K562 (cell line): ENCODE results near the gene PIK3R1. TPM values are rescaled to one million over a fixed set of nuclear protein-coding genes. Genes with fewer than 3 reads are reported as not detected.

Experiments used
- ATAC-seq: fragments of 200-7000 bp; cut with Tn5 transposase; 3 replicates; pipeline ENCODE4 v1.9.1; 2020; ENCODE audit warnings: moderate library complexity
- BruUV-seq: library from RNA; stranded (reverse); fragments of 400-500 nt; replicated peaks from 2 replicates; lab custom pipeline; 2021; lab: Mats Ljungman, UMichigan
- CTCF ChIA-PET: fragments of 300-600 bp; formaldehyde crosslinking; extraction: SDS; loops from one replicate; lab custom pipeline; 2021; ENCODE audit warnings: low intra/inter-chr PET ratio; lab: Yijun Ruan, JAX
- POLR2A ChIA-PET: fragments of 300-600, 350-650 bp; sonication (Branson Sonifier 250); formaldehyde crosslinking; extraction: SDS; loops from one replicate; lab custom pipeline; 2021; ENCODE audit warnings: antibody characterized with exemption, inconsistent platforms; lab: Yijun Ruan, JAX
- DNase-seq, 4 experiments: peaks; one replicate each; pipeline versions ENCODE4 v3.0.0 to v3.0.0-alpha.2; 2011 to 2018; ENCODE audit warnings: low spot score in 3 of 4, mixed read lengths in 3 of 4; ENCODE audit errors: extremely low read depth in 1 of 4
- FAIRE-seq: peaks from 2 replicates; lab custom pipeline; 2011; peaks lifted over from hg19 to GRCh38; lab: Jason Lieb, UNC
- H2AFZ ChIP-seq: 2 replicates; pipeline ENCODE4 v1.6.0; 2011; ENCODE audit warnings: low read depth, low read length, control low read depth, inconsistent platforms
- H3K27ac ChIP-seq: fragments of 200-600 bp; 3 replicates; pipeline ENCODE4 v1.8.0; 2011; ENCODE audit warnings: low read depth, mild to moderate bottlenecking, control low read depth, inconsistent platforms, low read length, moderate library complexity, mixed read lengths; ENCODE audit errors: extremely low read depth
- H3K27me3 ChIP-seq, 2 experiments: fragments of 300-600 bp in 1 of 2; 2 replicates in 1 of 2; 3 replicates in 1 of 2; pipeline versions ENCODE4 v1.6.0 to v1.8.0; 2011; ENCODE audit warnings: inconsistent platforms in 2 of 2, low read length in 2 of 2, mild to moderate bottlenecking in 1 of 2, mixed read lengths in 1 of 2, moderate library complexity in 1 of 2; ENCODE audit not compliant: control insufficient read depth in 2 of 2, insufficient read depth in 2 of 2
- H3K36me3 ChIP-seq: fragments of 300-600 bp; 3 replicates; pipeline ENCODE4 v1.8.0; 2011; ENCODE audit warnings: mild to moderate bottlenecking, low read length, inconsistent platforms; ENCODE audit not compliant: control insufficient read depth, insufficient read depth
- H3K4me1 ChIP-seq, 2 experiments: fragments of 200-600 bp in 1 of 2; replicated peaks in 1 of 2; 2 replicates in 1 of 2; 3 replicates in 1 of 2; pipeline versions ENCODE4 v1.5.1 to v1.8.0; 2011; ENCODE audit warnings: inconsistent platforms in 2 of 2, low read length in 2 of 2, mild to moderate bottlenecking in 1 of 2, mixed read lengths in 1 of 2, moderate library complexity in 1 of 2; ENCODE audit not compliant: control insufficient read depth in 2 of 2, insufficient read depth in 2 of 2
- H3K4me2 ChIP-seq: 2 replicates; pipeline ENCODE4 v1.6.1; 2011; ENCODE audit warnings: low read length, control low read depth, inconsistent platforms, mixed read lengths; ENCODE audit not compliant: insufficient read depth
- H3K4me3 ChIP-seq: fragments of 200-600 bp; sonication (generic), shearing (Covaris generic); 2 replicates; pipeline ENCODE4 v1.5.1; 2016; ENCODE audit warnings: control low read depth, inconsistent platforms
- H3K79me2 ChIP-seq: fragments of 200-600 bp; 3 replicates; pipeline ENCODE4 v1.8.0; 2011; ENCODE audit warnings: low read length, inconsistent platforms; ENCODE audit not compliant: control insufficient read depth, insufficient read depth
- H3K9ac ChIP-seq, 2 experiments: 2 replicates each; pipeline versions ENCODE4 v1.6.0 to v1.6.1; 2011; ENCODE audit warnings: low read depth in 2 of 2, low read length in 2 of 2, control low read depth in 1 of 2, inconsistent platforms in 1 of 2, mild to moderate bottlenecking in 1 of 2, mixed read lengths in 1 of 2; ENCODE audit not compliant: insufficient read depth in 1 of 2
- H3K9me1 ChIP-seq: one replicate; pipeline ENCODE4 v1.6.0; 2011; ENCODE audit warnings: inconsistent platforms, mild to moderate bottlenecking, low read length, moderate library complexity; ENCODE audit not compliant: control insufficient read depth, insufficient read depth
- H3K9me3 ChIP-seq: replicated peaks from 2 replicates; pipeline ENCODE4 v1.5.1; 2011; ENCODE audit warnings: low read depth, low read length, inconsistent platforms; ENCODE audit not compliant: control insufficient read depth, insufficient read depth
- H4K20me1 ChIP-seq: replicated peaks from 2 replicates; pipeline ENCODE4 v1.6.1; 2011; ENCODE audit warnings: low read length, inconsistent platforms, mixed read lengths; ENCODE audit not compliant: control insufficient read depth, insufficient read depth
- ADNP ChIP-seq: fragments of 200-800 bp; sonication (Bioruptor generic); IDR thresholded peaks from 2 replicates; pipeline ENCODE4 v1.6.1; 2016; ENCODE audit warnings: missing genetic modification characterization, missing compliant biosample characterization
- ELF1 ChIP-seq: fragments of 200-800 bp; sonication (Bioruptor generic); IDR thresholded peaks from 2 replicates; pipeline ENCODE4 v1.6.1; 2016; ENCODE audit warnings: missing genetic modification characterization, missing compliant biosample characterization
- EP400 ChIP-seq: fragments of 450-650 bp; IDR thresholded peaks from 2 replicates; pipeline ENCODE4 v1.6.1; 2017; ENCODE audit warnings: antibody characterized with exemption, mild to moderate bottlenecking, moderate library complexity
- MAFK ChIP-seq: IDR thresholded peaks from 2 replicates; pipeline ENCODE4 v1.6.1; 2011; ENCODE audit warnings: low read length, improper control_type of control experiment
- RBM39 ChIP-seq: fragments of 200-400 bp; formaldehyde crosslinking; optimal IDR thresholded peaks from 2 replicates; pipeline ENCODE3; 2018; ENCODE audit warnings: low read depth, low read length
- SRSF3 ChIP-seq: fragments of 200-400 bp; formaldehyde crosslinking; IDR thresholded peaks from 2 replicates; pipeline ENCODE4 v1.6.1; 2016; ENCODE audit warnings: mild to moderate bottlenecking, low read length, moderate library complexity; ENCODE audit not compliant: insufficient read depth
- TAL1 ChIP-seq: fragments of 450-650 bp; IDR thresholded peaks from 2 replicates; pipeline ENCODE4 v1.6.1; 2016; ENCODE audit warnings: mild to moderate bottlenecking
- TFAM ChIP-seq: fragments of 250-450 bp; sonication (Bioruptor Pico); conservative IDR thresholded peaks from 2 replicates; pipeline ENCODE4 v1.5.0; 2021; ENCODE audit warnings: mild to moderate bottlenecking, moderate library complexity
- ZNF146 ChIP-seq: IDR thresholded peaks from one replicate; pipeline ENCODE4 v1.6.1; 2018; ENCODE audit warnings: missing compliant biosample characterization; ENCODE audit not compliant: unreplicated experiment
- ZNF507 ChIP-seq: conservative IDR thresholded peaks from 2 replicates; pipeline ENCODE4 v1.6.1; 2017; ENCODE audit warnings: missing genetic modification characterization, missing compliant biosample characterization
- WGBS: fragments of 100-300 bp; shearing (Covaris generic); methylation state at CpG from one replicate; pipeline ENCODE4 v1.1.6; 2016; ENCODE audit warnings: low coverage, mixed read lengths; ENCODE audit not compliant: insufficient coverage; ENCODE audit errors: missing lambda C conversion rate; 5-methylcytosine and 5-hydroxymethylcytosine counted together
- in situ Hi-C: fragments of 300-500 bp; cut with MboI; formaldehyde crosslinking; loops from 4 replicates; pipeline ENCODE4 v1.15.0; 2018; ENCODE audit warnings: inconsistent platforms, mixed read lengths
- intact Hi-C: fragments of 100-400 bp; cut with micrococcal nuclease; formaldehyde crosslinking; loops from 2 replicates; pipeline ENCODE4 v1.14.2; 2022
- polyA plus RNA-seq, 8 experiments: library from polyadenylated mRNA; depleted of rRNA in 4 of 8; stranded (reverse) in 5 of 8; unstranded in 3 of 8; fragments of >200 nt; fragmentation: Nextera tagmentation in 2 of 8; fragmentation: Illumina TruSeq in 1 of 8; extraction: Ambion mirVana in 2 of 8; extraction: Trizol in 1 of 8; gene quantifications; 2 replicates each; pipeline versions ENCODE4 v1.2.1 to v1.2.3, GENCODE V29; 2011 to 2014; ENCODE audit warnings: inconsistent platforms in 1 of 8, missing spikeins in 1 of 8
- total RNA-seq, 7 experiments: library from RNA; depleted of rRNA in 6 of 7; stranded (reverse); fragments of >200 nt in 6 of 7; fragmentation: Illumina TruSeq in 2 of 7; extraction: Trizol in 2 of 7; gene quantifications; 2 replicates each; pipeline versions ENCODE4 v1.2.1 to v1.2.3, GENCODE V29; 2011 to 2021; ENCODE audit warnings: low replicate concordance in 1 of 7
- TF ChIP-seq, protein P1 (sequence below), 2 experiments: fragments of 450-650 bp in 1 of 2; sonication (generic) in 1 of 2; formaldehyde crosslinking in 1 of 2; IDR thresholded peaks; 2 replicates each; pipeline versions ENCODE4 v1.7.1 to v1.9.0; 2016 to 2022; ENCODE audit warnings: inconsistent platforms in 1 of 2, mild to moderate bottlenecking in 1 of 2, missing genetic modification reagents in 1 of 2
- TF ChIP-seq, protein P2 (sequence below): IDR thresholded peaks from 2 replicates; pipeline ENCODE4 v1.6.1; 2012; ENCODE audit warnings: low read depth, low read length, improper control_type of control experiment, borderline replicate concordance

The PIK3R1 gene
- total and polyA plus RNA-seq, 9 of the 15 experiments (the other 6 are each of a cell fraction or from before 2014, with no cell fraction given): 1.1 to 9.7 (median 4.8) TPM

DNA sequence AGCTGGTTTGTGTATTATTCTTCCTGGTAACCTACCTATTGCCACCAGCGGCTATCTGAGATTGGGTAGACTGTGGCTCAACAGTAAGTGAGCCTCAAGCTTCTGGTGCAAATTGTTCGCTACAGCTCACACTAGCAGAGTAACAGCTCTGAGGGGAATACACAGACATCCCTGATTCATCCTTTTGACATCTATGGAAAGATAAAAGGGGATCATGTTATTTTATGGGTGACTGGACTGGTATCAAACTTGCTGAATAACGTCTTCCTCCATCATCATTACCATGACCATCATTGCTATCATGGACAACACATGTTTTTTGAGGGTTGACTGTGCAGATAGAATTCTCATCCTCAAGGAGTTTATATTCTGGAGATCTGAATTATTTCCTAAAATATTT, 129.6 kb downstream of the PIK3R1 start:
- H3K4me2 ChIP-seq: peak overlapping the region; percentile 51; the same call in 1 of the 2 replicates
- H3K79me2 ChIP-seq: no peaks in the 10 kb centered on the region
- no TSS peak for BruUV-seq
- no peaks in the 10 kb centered on the region for H4K20me1 ChIP-seq
- intact Hi-C loops: no loop called here
- no peaks in the 10 kb centered on the region for H3K36me3 ChIP-seq
- no peak for FAIRE-seq
- POLR2A ChIA-PET: interaction anchor here (1.0 kb wide), 1 partner anchor 15 kb away, joined by 4 read pairs; no protein-coding TSS in a partner anchor
- WGBS: 32% methylated on average over 3 of the region's 3 CpGs
- H3K27me3 ChIP-seq: no peaks in the 10 kb centered on the region; a peak in 1 of 5 replicates
- peak overlapping the region; percentile 34; the same call in 1 of the 2 replicates for H2AFZ ChIP-seq
- H3K27ac ChIP-seq: peak overlapping the region; percentile 54
- in situ Hi-C loops: no loop called here
- H3K9me3 ChIP-seq: no peaks in the 10 kb centered on the region; the same call in none of the 2 replicates
- CTCF ChIA-PET: no interaction called here
- DNase-seq: peak in 2 of 4 experiments; percentile 25 to 27
- H3K9me1 ChIP-seq: no peaks in the 10 kb centered on the region
- peaks cover 10 to 32% of the 10 kb centered on the region in 2 experiments; a peak in 4 of 5 replicates for H3K4me1 ChIP-seq
- no peak overlapping the region for H3K9ac ChIP-seq
- ATAC-seq: peak; percentile 9; the same call in 2 of the 3 replicates
- no peak overlapping the region for H3K4me3 ChIP-seq
- TF ChIP-seq MAFK: peak; percentile 6; the same call in 1 of the 2 replicates
- 0 out of 2 replicates have a peak, but pooled peaks have one; percentile 30 for TF ChIP-seq ADNP (tag)
- no peak for TF ChIP-seq TAL1
- TF ChIP-seq TFAM: no peak
- TF ChIP-seq, protein P1, sequence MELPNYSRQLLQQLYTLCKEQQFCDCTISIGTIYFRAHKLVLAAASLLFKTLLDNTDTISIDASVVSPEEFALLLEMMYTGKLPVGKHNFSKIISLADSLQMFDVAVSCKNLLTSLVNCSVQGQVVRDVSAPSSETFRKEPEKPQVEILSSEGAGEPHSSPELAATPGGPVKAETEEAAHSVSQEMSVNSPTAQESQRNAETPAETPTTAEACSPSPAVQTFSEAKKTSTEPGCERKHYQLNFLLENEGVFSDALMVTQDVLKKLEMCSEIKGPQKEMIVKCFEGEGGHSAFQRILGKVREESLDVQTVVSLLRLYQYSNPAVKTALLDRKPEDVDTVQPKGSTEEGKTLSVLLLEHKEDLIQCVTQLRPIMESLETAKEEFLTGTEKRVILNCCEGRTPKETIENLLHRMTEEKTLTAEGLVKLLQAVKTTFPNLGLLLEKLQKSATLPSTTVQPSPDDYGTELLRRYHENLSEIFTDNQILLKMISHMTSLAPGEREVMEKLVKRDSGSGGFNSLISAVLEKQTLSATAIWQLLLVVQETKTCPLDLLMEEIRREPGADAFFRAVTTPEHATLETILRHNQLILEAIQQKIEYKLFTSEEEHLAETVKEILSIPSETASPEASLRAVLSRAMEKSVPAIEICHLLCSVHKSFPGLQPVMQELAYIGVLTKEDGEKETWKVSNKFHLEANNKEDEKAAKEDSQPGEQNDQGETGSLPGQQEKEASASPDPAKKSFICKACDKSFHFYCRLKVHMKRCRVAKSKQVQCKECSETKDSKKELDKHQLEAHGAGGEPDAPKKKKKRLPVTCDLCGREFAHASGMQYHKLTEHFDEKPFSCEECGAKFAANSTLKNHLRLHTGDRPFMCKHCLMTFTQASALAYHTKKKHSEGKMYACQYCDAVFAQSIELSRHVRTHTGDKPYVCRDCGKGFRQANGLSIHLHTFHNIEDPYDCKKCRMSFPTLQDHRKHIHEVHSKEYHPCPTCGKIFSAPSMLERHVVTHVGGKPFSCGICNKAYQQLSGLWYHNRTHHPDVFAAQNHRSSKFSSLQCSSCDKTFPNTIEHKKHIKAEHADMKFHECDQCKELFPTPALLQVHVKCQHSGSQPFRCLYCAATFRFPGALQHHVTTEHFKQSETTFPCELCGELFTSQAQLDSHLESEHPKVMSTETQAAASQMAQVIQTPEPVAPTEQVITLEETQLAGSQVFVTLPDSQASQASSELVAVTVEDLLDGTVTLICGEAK (IDR thresholded peaks at IDR 0.05): no peak
- TF ChIP-seq, protein P1 (CRISPR knock-in tag; IDR thresholded peaks at IDR 0.05): no peak
- TF ChIP-seq ZNF507 (tag): no peak
- 0 out of 2 replicates have a peak, but pooled peaks have one; percentile 46 for TF ChIP-seq ELF1 (tag)
- TF ChIP-seq EP400: no peak
- no peak for TF ChIP-seq SRSF3
- no peak for TF ChIP-seq RBM39
- TF ChIP-seq, protein P2, sequence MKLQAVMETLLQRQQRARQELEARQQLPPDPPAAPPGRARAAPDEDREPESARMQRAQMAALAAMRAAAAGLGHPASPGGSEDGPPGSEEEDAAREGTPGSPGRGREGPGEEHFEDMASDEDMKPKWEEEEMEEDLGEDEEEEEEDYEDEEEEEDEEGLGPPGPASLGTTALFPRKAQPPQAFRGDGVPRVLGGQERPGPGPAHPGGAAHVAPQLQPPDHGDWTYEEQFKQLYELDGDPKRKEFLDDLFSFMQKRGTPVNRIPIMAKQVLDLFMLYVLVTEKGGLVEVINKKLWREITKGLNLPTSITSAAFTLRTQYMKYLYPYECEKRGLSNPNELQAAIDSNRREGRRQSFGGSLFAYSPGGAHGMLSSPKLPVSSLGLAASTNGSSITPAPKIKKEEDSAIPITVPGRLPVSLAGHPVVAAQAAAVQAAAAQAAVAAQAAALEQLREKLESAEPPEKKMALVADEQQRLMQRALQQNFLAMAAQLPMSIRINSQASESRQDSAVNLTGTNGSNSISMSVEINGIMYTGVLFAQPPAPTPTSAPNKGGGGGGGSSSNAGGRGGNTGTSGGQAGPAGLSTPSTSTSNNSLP: 0 out of 2 replicates have a peak, but pooled peaks have one; percentile 23
- TF ChIP-seq ZNF146 (CRISPR knock-in tag): no peak
